Frontal cortex (tissue), 4 donors: Measurements from ENCODE around the gene C11orf97. TPM values are rescaled to one million over a fixed set of nuclear protein-coding genes. Genes with fewer than 3 reads are reported as not detected.

Experiments
- DNase-seq, 2 donors: peaks; one replicate each; pipeline ENCODE4 v3.0.0; 2012; ENCODE audit warnings: low spot score in 2 of 2
- FAIRE-seq: peaks from 2 replicates; lab custom pipeline; 2012; peaks lifted over from hg19 to GRCh38; lab: Jason Lieb, UNC
- total RNA-seq: library from RNA; depleted of rRNA; stranded (reverse); fragments of >200 nt; gene quantifications from one replicate; pipeline ENCODE4 v1.2.3, GENCODE V29; 2014
- donor health status: control.
- donor health status: control.
- donor health status: control.

Gene C11orf97
- total RNA-seq, 1 donor from 2014 or later: not detected

DNA sequence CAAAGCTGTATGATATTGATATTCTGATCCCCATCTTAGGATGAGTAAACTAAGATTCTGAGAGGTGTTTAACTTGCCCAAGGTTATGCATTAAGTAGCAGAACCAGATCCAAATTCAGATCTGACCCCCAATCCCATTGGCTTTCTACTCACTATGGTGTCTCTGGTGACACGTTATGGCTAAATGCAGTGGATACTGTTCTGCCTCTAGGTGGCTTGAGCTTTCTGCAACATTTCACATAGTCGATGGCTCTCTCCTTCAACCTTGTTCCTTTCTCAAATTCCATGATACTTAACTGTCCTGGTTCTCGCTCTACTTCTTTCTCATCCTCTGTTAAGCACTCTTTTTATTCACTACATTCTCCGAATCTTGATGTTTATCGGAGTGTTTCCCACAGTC, 9.4 kb downstream of the C11orf97 start:
- DNase-seq (no peak), FAIRE-seq (no peak)

DNA sequence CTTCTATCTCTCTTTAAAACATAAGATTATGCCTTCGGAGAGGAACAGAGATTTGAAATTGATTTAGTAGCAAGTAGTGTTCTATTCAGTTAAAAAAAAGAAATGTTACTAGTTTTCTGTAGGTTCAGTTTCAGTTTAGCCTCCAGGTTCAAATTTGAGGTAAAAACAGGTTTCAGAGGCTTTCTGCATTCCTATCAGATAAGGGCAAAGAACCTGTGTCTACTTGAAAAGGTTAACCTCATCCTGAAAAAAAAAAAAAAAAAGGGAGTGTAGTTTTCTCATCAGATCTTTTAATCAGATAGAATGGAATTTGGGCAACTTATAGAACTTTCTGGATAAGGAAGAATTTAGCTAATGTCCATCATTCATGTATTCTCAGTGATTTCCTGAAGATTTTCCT, 12.1 kb downstream of the C11orf97 start:
- FAIRE-seq (no peak), DNase-seq (no peak)

DNA sequence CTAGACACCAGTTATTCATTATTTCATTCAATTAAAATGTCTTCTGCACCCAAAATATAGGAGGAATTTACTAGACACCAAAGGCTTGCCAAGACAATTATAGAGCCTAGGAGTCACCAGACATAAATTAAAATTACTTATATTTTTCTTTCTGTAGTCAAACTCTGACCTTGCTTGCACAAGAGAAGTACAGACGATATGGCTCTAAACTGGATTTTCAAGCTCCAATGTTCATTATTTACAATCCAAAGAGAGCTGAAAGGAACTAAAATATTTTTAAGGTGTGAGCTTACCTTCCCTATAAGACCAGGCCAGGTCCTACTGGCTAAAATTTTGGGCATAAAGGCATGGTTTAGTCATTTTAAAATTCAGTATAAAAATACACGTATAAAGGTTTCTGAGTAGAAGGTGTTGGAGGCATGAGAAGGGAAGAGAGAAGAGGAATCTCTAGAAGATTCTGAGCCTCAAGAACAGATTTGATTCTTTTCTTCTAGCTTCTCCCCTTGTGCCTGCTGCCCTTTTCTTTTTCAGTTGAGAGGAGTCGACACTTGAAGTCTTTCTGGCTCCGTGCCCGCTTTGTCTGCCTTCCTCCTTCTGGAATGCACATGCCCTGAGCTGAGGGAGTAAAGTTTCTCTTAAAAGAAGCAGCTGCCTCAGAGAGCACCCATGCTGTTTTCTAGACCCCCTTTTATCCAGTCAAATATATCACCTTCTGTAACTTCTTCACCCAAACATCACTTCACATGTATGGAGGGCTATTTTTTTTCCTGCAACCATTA, 13.5 kb downstream of the C11orf97 start:
- no peak for FAIRE-seq
- DNase-seq: no peak

DNA sequence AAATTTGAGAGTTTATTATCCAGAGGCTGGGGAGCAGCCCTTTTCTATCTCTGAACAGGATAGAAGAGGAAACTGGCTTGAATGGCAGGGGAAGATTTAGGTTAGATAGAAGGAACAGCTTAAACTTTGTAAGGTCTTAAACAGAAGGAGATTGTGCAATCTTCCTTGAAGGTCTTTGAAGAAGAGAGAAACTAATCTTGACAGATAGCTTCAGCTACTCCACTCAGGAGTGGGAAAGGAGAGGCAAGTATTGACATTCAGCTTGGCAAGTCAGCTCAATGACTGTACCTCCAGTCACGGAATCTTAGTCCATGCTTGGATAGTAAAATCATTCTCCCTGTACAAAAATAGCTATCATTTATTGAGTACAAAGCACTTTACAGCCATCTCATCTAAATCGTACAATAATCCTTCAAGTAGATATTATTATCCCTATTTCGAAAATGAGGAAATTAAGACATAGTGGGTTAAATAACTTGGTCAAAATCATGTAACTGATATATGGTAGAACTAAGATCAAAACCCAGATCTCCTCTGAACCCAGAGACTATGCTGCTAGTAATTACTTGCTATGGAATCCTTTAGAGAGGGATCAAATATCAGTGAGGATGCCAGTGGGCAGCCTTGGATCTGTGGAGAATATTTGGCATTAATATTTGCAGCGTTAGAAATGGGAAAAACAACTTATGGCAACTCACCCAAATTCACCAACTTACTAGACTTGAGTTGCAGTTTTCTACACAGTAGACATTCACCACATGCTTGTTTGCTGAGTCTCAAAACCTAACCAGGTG, 14.6 kb downstream of the C11orf97 start:
- no peak for FAIRE-seq
- no peak for DNase-seq

DNA sequence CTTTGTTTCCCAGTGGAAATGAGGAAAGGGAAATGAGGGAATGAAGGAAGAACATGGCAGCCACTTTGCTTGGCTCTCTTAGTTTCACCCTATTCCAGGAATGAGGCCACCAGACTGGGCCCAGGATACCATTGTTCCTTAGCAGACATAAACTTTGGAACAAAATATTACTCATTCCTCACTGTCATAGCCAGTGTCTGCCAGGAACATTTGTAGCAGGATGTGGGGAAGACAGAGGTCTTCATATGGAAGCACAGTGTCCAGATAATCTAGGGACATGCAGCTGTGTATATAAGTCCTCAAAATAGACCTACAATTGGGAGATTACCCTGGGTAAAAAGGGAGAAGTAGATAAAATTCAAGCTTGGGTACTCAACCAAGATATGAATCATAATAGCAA, 16.3 kb downstream of the C11orf97 start:
- no peak for FAIRE-seq
- DNase-seq: no peak

DNA sequence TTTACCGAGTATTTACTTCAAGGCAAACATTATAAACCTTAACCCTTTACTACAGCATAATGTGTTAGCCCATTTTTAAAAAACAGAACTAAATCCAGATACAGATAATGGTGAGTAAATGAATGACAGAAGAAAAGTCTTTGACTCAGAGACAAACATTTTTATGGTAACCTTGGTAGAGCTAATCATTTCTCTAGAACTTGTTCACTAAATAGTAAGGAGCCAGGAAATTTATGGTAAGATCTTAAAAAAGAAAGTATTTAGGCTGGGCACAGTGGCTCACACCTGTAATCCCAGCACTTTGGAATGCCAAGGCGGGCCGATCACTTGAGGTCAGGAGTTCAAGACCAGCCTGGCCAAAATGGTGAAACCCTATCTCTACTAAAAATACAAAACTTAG, 19.9 kb downstream of the C11orf97 start:
- no peak for FAIRE-seq
- no peak for DNase-seq

DNA sequence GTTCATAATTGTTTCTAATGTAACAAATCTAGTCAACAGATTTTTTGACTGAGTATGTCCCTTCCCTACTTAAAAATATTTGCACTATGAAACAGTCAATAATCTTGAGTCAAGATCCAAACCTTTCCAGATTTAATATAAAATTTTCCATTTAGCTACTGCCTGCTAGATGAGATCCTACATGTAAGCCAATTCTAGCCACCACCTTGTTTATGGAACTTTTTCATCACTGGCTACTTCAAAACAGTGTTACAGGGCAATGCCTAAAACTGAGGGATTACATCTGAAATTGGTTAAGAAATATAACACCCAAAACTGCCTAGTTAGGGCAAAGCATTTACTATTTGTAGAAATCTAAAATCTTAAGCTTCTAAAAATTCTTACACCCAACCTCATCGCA, 20.9 kb downstream of the C11orf97 start:
- DNase-seq (no peak), FAIRE-seq (no peak)

DNA sequence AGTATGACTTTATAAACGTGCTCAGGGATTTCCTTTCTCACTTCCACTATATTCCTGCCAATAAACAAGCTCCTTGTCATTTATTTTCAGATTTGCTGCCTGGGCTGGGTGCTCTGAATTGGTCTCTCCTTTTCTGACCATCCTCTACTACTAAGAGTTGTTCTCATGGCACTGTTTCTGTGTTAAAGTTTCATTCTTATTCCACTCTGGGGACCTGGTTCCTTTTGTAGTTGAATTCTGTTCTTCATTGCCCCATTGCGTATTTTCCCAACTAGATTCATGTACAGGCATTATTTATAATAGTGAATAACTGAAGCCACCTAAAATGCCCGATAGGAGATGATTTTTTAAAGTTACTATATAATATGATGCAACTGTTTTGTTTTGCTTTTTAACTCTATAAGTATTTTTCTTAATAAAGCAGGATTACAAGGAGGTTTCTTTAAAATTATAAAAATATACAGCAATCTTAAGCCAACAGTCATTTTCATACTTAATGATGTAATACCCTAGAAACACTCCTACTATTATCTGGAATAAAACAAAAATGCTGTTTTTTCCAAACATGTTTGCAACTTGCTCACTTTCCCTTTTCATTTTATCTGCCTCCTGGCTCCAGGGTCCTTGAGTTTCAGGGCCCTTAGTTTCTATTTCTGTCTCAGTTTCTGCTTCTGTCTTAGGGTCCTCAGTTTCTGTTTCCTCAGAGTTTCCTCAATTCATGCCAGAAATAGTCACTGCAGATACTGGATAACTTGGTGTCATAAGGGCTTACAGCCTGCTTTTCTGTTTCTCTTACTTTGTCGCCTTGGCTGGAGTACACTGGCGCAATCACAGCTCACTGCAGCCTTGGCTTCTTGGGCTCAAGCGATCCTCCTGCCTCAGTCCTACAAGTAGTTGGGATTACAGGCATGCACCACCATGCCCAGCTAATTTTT, 21.7 kb downstream of the C11orf97 start:
- no peak for DNase-seq

DNA sequence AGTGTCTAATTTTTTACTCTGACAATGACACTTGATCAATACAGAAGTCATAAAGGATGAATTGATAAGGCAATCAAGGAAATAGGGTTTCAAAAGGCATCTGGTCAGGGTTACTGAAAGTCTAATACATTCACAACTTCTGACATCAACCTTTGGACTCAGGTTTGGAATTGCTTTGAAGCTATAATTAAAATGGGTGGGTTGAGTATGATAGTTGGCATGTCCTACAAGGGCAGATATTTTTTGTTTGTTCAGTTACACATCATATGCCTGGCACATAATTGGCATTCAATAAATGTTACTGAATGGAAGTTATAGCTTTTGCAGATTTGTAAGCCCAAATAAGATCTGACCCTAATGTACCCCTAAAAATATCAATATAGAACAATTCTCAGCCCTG, 24.1 kb downstream of the C11orf97 start:
- FAIRE-seq (no peak), DNase-seq (no peak)

More for the DNA sequence above, 21.7 kb downstream of the C11orf97 start:
- FAIRE-seq: no peak

DNA sequence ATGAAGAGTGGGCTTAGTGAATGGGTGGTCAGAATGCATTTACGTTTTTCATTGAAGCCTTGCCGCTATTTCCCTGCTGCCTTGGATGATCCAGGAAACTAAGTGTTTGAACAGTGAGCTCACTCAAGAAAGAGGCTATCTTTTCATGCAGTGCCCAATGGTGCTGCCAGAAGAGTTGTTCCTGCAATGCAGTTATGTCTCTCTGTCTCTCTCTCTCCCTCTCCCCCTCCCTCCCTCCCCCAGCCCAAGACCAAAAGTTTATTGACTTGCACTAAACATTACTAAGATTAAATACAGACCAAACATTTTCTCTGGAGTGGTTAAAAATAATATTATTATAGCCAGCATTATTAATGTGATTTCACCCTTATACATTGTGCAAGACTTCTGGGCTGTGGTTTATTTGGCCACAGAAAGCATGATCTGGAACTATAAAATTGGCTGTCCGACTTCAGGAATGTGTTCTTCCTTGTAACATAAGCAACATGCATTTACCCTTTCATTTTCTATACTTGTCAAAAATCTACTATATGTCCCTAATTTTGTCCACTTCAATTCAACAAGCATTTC, 24.9 kb downstream of the C11orf97 start:
- DNase-seq (no peak), FAIRE-seq (no peak)

DNA sequence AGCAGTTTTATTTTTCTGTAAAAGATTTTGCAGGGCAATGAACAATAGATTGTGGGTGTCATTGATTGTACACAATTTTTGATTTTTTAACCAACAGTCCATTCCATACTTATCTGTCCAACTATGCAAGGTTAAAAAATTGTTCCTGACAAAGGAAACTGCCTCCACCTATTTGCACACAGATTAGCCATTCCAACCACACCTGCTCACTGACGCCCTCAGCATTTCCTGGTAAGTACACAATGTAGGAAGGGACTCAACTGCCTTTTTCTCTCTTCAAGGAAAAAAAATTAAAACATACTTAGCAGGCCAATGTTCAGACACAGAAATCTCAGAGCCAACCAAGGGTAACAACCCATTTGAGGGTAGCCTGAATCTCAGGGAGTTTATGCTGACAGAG, 27.2 kb downstream of the C11orf97 start:
- DNase-seq (no peak), FAIRE-seq (no peak)

DNA sequence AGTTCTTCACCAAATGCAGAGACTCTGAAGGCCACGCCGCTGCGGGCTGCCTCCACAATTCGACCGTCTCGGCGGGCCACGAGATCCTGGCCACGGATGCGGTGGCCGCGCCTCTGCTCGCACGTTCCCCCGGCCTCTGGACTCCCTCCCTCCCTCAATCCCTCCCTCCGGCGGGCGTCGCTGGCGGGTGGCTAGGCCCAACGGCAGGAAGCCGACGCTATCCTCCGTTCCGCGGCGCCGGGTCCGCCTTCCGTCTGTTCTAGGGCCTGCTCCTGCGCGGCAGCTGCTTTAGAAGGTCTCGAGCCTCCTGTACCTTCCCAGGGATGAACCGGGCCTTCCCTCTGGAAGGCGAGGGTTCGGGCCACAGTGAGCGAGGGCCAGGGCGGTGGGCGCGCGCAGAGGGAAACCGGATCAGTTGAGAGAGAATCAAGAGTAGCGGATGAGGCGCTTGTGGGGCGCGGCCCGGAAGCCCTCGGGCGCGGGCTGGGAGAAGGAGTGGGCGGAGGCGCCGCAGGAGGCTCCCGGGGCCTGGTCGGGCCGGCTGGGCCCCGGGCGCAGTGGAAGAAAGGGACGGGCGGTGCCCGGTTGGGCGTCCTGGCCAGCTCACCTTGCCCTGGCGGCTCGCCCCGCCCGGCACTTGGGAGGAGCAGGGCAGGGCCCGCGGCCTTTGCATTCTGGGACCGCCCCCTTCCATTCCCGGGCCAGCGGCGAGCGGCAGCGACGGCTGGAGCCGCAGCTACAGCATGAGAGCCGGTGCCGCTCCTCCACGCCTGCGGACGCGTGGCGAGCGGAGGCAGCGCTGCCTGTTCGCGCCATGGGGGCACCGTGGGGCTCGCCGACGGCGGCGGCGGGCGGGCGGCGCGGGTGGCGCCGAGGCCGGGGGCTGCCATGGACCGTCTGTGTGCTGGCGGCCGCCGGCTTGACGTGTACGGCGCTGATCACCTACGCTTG, 31.7 kb downstream of the C11orf97 start, which contains the start of gene FUT4:
FUT4 (plus strand) TSS at position 227 of the 951 bp plus-strand sequence; CDS start at position 440, 213 bp downstream.
- DNase-seq: peak; percentile 69 to 79
- FAIRE-seq: no peak

DNA sequence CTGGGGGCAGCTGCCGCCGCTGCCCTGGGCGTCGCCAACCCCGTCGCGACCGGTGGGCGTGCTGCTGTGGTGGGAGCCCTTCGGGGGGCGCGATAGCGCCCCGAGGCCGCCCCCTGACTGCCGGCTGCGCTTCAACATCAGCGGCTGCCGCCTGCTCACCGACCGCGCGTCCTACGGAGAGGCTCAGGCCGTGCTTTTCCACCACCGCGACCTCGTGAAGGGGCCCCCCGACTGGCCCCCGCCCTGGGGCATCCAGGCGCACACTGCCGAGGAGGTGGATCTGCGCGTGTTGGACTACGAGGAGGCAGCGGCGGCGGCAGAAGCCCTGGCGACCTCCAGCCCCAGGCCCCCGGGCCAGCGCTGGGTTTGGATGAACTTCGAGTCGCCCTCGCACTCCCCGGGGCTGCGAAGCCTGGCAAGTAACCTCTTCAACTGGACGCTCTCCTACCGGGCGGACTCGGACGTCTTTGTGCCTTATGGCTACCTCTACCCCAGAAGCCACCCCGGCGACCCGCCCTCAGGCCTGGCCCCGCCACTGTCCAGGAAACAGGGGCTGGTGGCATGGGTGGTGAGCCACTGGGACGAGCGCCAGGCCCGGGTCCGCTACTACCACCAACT, 32.5 kb downstream of the C11orf97 start:
- DNase-seq (peak in 1 of 2 donors; percentile 29), FAIRE-seq (no peak)

DNA sequence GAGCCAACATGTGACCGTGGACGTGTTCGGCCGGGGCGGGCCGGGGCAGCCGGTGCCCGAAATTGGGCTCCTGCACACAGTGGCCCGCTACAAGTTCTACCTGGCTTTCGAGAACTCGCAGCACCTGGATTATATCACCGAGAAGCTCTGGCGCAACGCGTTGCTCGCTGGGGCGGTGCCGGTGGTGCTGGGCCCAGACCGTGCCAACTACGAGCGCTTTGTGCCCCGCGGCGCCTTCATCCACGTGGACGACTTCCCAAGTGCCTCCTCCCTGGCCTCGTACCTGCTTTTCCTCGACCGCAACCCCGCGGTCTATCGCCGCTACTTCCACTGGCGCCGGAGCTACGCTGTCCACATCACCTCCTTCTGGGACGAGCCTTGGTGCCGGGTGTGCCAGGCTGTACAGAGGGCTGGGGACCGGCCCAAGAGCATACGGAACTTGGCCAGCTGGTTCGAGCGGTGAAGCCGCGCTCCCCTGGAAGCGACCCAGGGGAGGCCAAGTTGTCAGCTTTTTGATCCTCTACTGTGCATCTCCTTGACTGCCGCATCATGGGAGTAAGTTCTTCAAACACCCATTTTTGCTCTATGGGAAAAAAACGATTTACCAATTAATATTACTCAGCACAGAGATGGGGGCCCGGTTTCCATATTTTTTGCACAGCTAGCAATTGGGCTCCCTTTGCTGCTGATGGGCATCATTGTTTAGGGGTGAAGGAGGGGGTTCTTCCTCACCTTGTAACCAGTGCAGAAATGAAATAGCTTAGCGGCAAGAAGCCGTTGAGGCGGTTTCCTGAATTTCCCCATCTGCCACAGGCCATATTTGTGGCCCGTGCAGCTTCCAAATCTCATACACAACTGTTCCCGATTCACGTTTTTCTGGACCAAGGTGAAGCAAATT, 33.3 kb downstream of the C11orf97 start:
- DNase-seq (no peak), FAIRE-seq (no peak)

DNA sequence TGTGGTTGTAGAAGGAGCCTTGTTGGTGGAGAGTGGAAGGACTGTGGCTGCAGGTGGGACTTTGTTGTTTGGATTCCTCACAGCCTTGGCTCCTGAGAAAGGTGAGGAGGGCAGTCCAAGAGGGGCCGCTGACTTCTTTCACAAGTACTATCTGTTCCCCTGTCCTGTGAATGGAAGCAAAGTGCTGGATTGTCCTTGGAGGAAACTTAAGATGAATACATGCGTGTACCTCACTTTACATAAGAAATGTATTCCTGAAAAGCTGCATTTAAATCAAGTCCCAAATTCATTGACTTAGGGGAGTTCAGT, 33.9 kb downstream of the C11orf97 start:
- no peak for FAIRE-seq
- no peak for DNase-seq

DNA sequence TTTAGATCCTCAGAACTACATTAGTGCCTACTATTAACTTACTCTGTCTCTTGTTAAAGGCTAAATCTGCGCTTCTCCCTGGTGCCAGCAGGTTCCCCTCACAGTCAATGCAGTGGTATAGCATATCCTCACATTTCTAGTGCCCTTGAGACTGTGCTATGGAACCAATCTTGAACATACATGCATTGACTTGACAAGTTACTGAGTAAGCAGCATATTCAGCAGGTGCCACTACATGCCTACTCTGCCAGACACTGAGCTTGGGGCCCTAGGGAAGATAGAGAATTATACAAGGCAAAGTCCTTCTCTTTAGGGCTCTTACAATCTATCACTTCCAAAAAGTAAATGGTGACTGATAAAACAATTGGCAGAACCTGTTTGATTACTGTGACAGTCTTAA, 34.6 kb downstream of the C11orf97 start:
- no peak for FAIRE-seq
- DNase-seq: no peak

DNA sequence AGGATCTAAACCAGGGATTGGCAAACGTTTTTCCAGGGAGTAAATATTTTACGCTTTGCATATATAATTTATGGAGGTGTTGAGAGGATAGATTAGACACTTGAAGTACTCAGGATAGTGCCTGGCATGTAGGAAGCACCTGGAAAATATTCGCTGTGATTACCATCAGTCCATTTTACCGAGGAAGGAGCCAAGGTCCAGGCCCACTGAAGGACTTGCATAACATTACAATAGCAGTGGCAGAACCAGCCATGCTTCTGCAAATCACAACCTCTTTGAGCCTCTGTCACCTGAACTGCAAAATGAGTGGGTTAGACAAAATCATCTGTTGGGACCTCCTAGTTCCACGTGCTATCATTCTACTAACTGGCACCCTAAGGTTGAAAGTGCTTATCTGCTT, 36.9 kb downstream of the C11orf97 start:
- DNase-seq (no peak), FAIRE-seq (no peak)
